Adipocyte (in vitro differentiated cells): ENCODE results near the gene AJAP1.

Experiments
- DNase-seq: peaks from one replicate; pipeline ENCODE4 v3.0.0-alpha.2; 2015; ENCODE audit warnings: low read depth
- H3K27me3 ChIP-seq: replicated peaks from 2 replicates; pipeline ENCODE4 v1.7.0; 2013; ENCODE audit warnings: mild to moderate bottlenecking, low read length, moderate library complexity; ENCODE audit not compliant: control insufficient read depth, insufficient read depth
- H3K36me3 ChIP-seq: 2 replicates; pipeline ENCODE4 v1.7.0; 2013; ENCODE audit warnings: low read length, mild to moderate bottlenecking, moderate library complexity; ENCODE audit not compliant: control insufficient read depth, insufficient read depth, severe bottlenecking
- H3K4me1 ChIP-seq: 2 replicates; pipeline ENCODE4 v1.7.0; 2013; ENCODE audit warnings: mild to moderate bottlenecking, low read length, moderate library complexity; ENCODE audit not compliant: control insufficient read depth, insufficient read depth
- H3K4me3 ChIP-seq: 2 replicates; pipeline ENCODE4 v1.7.0; 2013; ENCODE audit warnings: mild to moderate bottlenecking, low read length, moderate library complexity
- H3K9ac ChIP-seq: 2 replicates; pipeline ENCODE4 v1.7.0; 2013; ENCODE audit warnings: mild to moderate bottlenecking, low read length, moderate library complexity
- H3K9me3 ChIP-seq: 2 replicates; pipeline ENCODE4 v1.7.0; 2013; ENCODE audit warnings: mild to moderate bottlenecking, low read length, moderate library complexity; ENCODE audit not compliant: control insufficient read depth

AJAP1 gene

GRCh38 chr1:4728319-4729089 is 74.1 kb downstream of the AJAP1 start:
- no peaks in the 10 kb centered on the region for H3K4me1 ChIP-seq
- H3K36me3 ChIP-seq, result no peaks in the 10 kb centered on the region
- H3K27me3 ChIP-seq, result peaks cover 3% of the 10 kb centered on the region
- no peak overlapping the region for H3K4me3 ChIP-seq
- H3K9me3 ChIP-seq, result no peaks in the 10 kb centered on the region
- no peak for DNase-seq
- no peak overlapping the region for H3K9ac ChIP-seq

GRCh38 chr1:4729090-4729471 is 74.7 kb downstream of the AJAP1 start:
- no peak for DNase-seq
- H3K27me3 ChIP-seq, result peaks cover 3% of the 10 kb centered on the region
- no peaks in the 10 kb centered on the region for H3K4me1 ChIP-seq
- H3K9me3 ChIP-seq, result no peaks in the 10 kb centered on the region
- H3K4me3 ChIP-seq, result no peak overlapping the region
- no peak overlapping the region for H3K9ac ChIP-seq
- no peaks in the 10 kb centered on the region for H3K36me3 ChIP-seq

GRCh38 chr1:4730078-4730477 is 75.7 kb downstream of the AJAP1 start:
- Histone ChIP-seq H3K9me3 (no peaks in the 10 kb centered on the region), H3K9ac (no peak overlapping the region), H3K36me3 (no peaks in the 10 kb centered on the region), H3K4me1 (no peaks in the 10 kb centered on the region), H3K27me3 (peaks cover 3% of the 10 kb centered on the region), H3K4me3 (no peak overlapping the region)
- DNase-seq, result no peak

GRCh38 chr1:4733446-4734177 is 79.2 kb downstream of the AJAP1 start:
- no peak for DNase-seq
- no peak overlapping the region for H3K4me3 ChIP-seq
- no peaks in the 10 kb centered on the region for H3K4me1 ChIP-seq
- H3K36me3 ChIP-seq, result no peaks in the 10 kb centered on the region
- H3K9me3 ChIP-seq, result peaks cover 4% of the 10 kb centered on the region
- H3K27me3 ChIP-seq, result peaks cover 3% of the 10 kb centered on the region
- no peak overlapping the region for H3K9ac ChIP-seq

GRCh38 chr1:4734219-4734618 is 79.8 kb downstream of the AJAP1 start:
- H3K4me1 ChIP-seq, result no peaks in the 10 kb centered on the region
- peaks cover 4% of the 10 kb centered on the region for H3K9me3 ChIP-seq
- H3K27me3 ChIP-seq, result peaks cover 3% of the 10 kb centered on the region
- no peak for DNase-seq
- H3K36me3 ChIP-seq, result no peaks in the 10 kb centered on the region
- no peak overlapping the region for H3K4me3 ChIP-seq
- H3K9ac ChIP-seq, result no peak overlapping the region

- Histone ChIP-seq H3K4me1 (no peaks in the 10 kb centered on the region), H3K9me3 (peaks cover 4% of the 10 kb centered on the region), H3K27me3 (peaks cover 3% of the 10 kb centered on the region), H3K36me3 (no peaks in the 10 kb centered on the region), H3K9ac (no peak overlapping the region), H3K4me3 (no peak overlapping the region)
- no peak for DNase-seq
Observed at GRCh38 chr1:4734791-4735190, 80.4 kb downstream of the AJAP1 start.

- no peak for DNase-seq
- Histone ChIP-seq H3K4me1 (no peaks in the 10 kb centered on the region), H3K9ac (no peak overlapping the region)
Observed at GRCh38 chr1:4736254-4736653, 81.8 kb downstream of the AJAP1 start.

GRCh38 chr1:4741876-4742423 is 87.5 kb downstream of the AJAP1 start:
- no peak overlapping the region for H3K9ac ChIP-seq
- no peak for DNase-seq
- H3K27me3 ChIP-seq, result peaks cover 6% of the 10 kb centered on the region

More at GRCh38 chr1:4736254-4736653, 81.8 kb downstream of the AJAP1 start:
- Histone ChIP-seq H3K4me3 (no peak overlapping the region), H3K9me3 (peaks cover 4% of the 10 kb centered on the region), H3K27me3 (peaks cover 3% of the 10 kb centered on the region), H3K36me3 (no peaks in the 10 kb centered on the region)

GRCh38 chr1:4743978-4744750 is 89.8 kb downstream of the AJAP1 start:
- no peaks in the 10 kb centered on the region for H3K4me1 ChIP-seq
- H3K4me3 ChIP-seq, result no peak overlapping the region
- no peaks in the 10 kb centered on the region for H3K9me3 ChIP-seq
- H3K9ac ChIP-seq, result no peak overlapping the region
- peaks cover 6% of the 10 kb centered on the region for H3K27me3 ChIP-seq
- DNase-seq, result no peak
- H3K36me3 ChIP-seq, result no peaks in the 10 kb centered on the region

More at GRCh38 chr1:4741876-4742423, 87.5 kb downstream of the AJAP1 start:
- no peaks in the 10 kb centered on the region for H3K36me3 ChIP-seq
- peaks cover 4% of the 10 kb centered on the region for H3K9me3 ChIP-seq
- no peaks in the 10 kb centered on the region for H3K4me1 ChIP-seq
- H3K4me3 ChIP-seq, result no peak overlapping the region

GRCh38 chr1:4745560-4745959 is 91.2 kb downstream of the AJAP1 start:
- Histone ChIP-seq H3K9ac (no peak overlapping the region), H3K9me3 (no peaks in the 10 kb centered on the region), H3K4me1 (no peaks in the 10 kb centered on the region), H3K36me3 (no peaks in the 10 kb centered on the region), H3K4me3 (no peak overlapping the region), H3K27me3 (peaks cover 6% of the 10 kb centered on the region)
- no peak for DNase-seq

- no peaks in the 10 kb centered on the region for H3K4me1 ChIP-seq
- H3K36me3 ChIP-seq, result no peaks in the 10 kb centered on the region
- H3K27me3 ChIP-seq, result no peaks in the 10 kb centered on the region
- no peak for DNase-seq
- H3K4me3 ChIP-seq, result no peak overlapping the region
- peaks cover 7% of the 10 kb centered on the region for H3K9me3 ChIP-seq
- H3K9ac ChIP-seq, result no peak overlapping the region
Observed at GRCh38 chr1:4749406-4749805, 95.0 kb downstream of the AJAP1 start.
